A673 (cell line): ENCODE data around the gene LECT2. TPM values are rescaled to one million over a fixed set of nuclear protein-coding genes. Genes with fewer than 3 reads are reported as not detected.

Experiments used
- BruUV-seq: library from RNA; stranded (reverse); fragments of 400-500 nt; replicated peaks from 2 replicates; lab custom pipeline; 2021; lab: Mats Ljungman, UMichigan
- CTCF ChIA-PET: fragments of 300-600 bp; sonication (Branson Sonifier 250); formaldehyde crosslinking; loops from one replicate; lab custom pipeline; 2022; ENCODE audit warnings: antibody characterized with exemption; lab: Charles Lee
- POLR2A ChIA-PET: fragments of 300-600 bp; sonication (Branson Sonifier 250); formaldehyde crosslinking; loops from one replicate; lab custom pipeline; 2022; ENCODE audit warnings: antibody characterized with exemption; ENCODE audit not compliant: low non-redundant PET; lab: Charles Lee
- DNase-seq: peaks from one replicate; pipeline ENCODE4 v3.0.0-alpha.2; 2015; ENCODE audit warnings: low spot score
- H3K27ac ChIP-seq: fragments of 200-600 bp; sonication (generic); 2 replicates; pipeline ENCODE4 v1.5.1; 2016; ENCODE audit warnings: mixed run types, low read depth, mild to moderate bottlenecking, mixed read lengths, antibody characterized with exemption, low read length; ENCODE audit not compliant: poor library complexity, severe bottlenecking
- H3K27me3 ChIP-seq: fragments of 200-600 bp; sonication (generic); replicated peaks from 2 replicates; pipeline ENCODE4 v1.6.1; 2017; ENCODE audit warnings: mixed run types, low read depth, mild to moderate bottlenecking, mixed read lengths, antibody characterized with exemption, low read length; ENCODE audit not compliant: insufficient read depth, poor library complexity
- H3K36me3 ChIP-seq: fragments of 200-600 bp; sonication (generic); 2 replicates; pipeline ENCODE4 v1.6.1; 2016; ENCODE audit warnings: mixed run types, mild to moderate bottlenecking, mixed read lengths, antibody characterized with exemption, low read length; ENCODE audit not compliant: insufficient read depth, poor library complexity, severe bottlenecking
- H3K4me1 ChIP-seq: fragments of 200-600 bp; sonication (generic); 2 replicates; pipeline ENCODE4 v1.6.1; 2017; ENCODE audit warnings: mixed run types, mild to moderate bottlenecking, mixed read lengths, antibody characterized with exemption, low read length; ENCODE audit not compliant: insufficient read depth, poor library complexity, severe bottlenecking
- H3K4me3 ChIP-seq: fragments of 200-600 bp; sonication (generic); 2 replicates; pipeline ENCODE4 v1.5.1; 2016; ENCODE audit warnings: low read depth, mixed run types, mild to moderate bottlenecking, mixed read lengths, low read length; ENCODE audit not compliant: poor library complexity, severe bottlenecking
- H3K9me3 ChIP-seq: fragments of 200-600 bp; sonication (generic); 2 replicates; pipeline ENCODE4 v1.6.1; 2016; ENCODE audit warnings: mixed run types, low read depth, mild to moderate bottlenecking, mixed read lengths, antibody characterized with exemption, low read length; ENCODE audit not compliant: poor library complexity, severe bottlenecking
- CTCF ChIP-seq: fragments of 300-800, 200-600 bp; sonication (generic); conservative IDR thresholded peaks from 2 replicates; pipeline ENCODE4 v1.5.1; 2017; ENCODE audit warnings: low read depth, mild to moderate bottlenecking, antibody characterized with exemption, low read length, moderate library complexity, mixed read lengths
- EZH2 ChIP-seq: fragments of 200-600 bp; sonication (generic); IDR thresholded peaks from 2 replicates; pipeline ENCODE4 v1.6.1; 2017; ENCODE audit warnings: borderline replicate concordance, low read depth, mild to moderate bottlenecking, mixed read lengths, antibody characterized with exemption, low read length; ENCODE audit not compliant: poor library complexity, severe bottlenecking
- intact Hi-C: fragments of 100-400 bp; cut with micrococcal nuclease; formaldehyde crosslinking; loops from one replicate; pipeline ENCODE4 v1.10.0; 2022; ENCODE audit not compliant: unreplicated experiment
- total RNA-seq: library from RNA; stranded (reverse); gene quantifications from 2 replicates; pipeline ENCODE4 v1.2.3, GENCODE V29; 2021

Gene LECT2
- total RNA-seq, 1 experiment from 2014 or later, result not detected

- no peaks in the 10 kb centered on the region for H3K27me3 ChIP-seq
- no peak for DNase-seq
- no peak overlapping the region for H3K27ac ChIP-seq
- H3K9me3 ChIP-seq, result no peaks in the 10 kb centered on the region
- intact Hi-C loops, result no loop called here
- CTCF ChIA-PET, result no interaction called here
- H3K36me3 ChIP-seq, result no peaks in the 10 kb centered on the region
- BruUV-seq, result no TSS peak
- TF ChIP-seq CTCF (no peak), EZH2 (no peak)
- peaks cover 3% of the 10 kb centered on the region for H3K4me1 ChIP-seq
- H3K4me3 ChIP-seq, result no peak overlapping the region
- POLR2A ChIA-PET, result no interaction called here
Measured at GRCh38 chr5:135988546-135988945, 33.8 kb upstream of the LECT2 start.

GRCh38 chr5:135986891-135987401 is 32.2 kb upstream of the LECT2 start:
- BruUV-seq, result no TSS peak
- no peak overlapping the region for H3K27ac ChIP-seq
- no peaks in the 10 kb centered on the region for H3K27me3 ChIP-seq
- ChIA-PET POLR2A (interaction anchor here (0.7 kb wide), 1 partner anchor 145 kb away, joined by 4 read pairs; the partner anchor contains the start of gene SMAD5), CTCF (interaction anchor here (1.3 kb wide), 1 partner anchor 10 kb away, joined by 3 read pairs; no protein-coding TSS in a partner anchor)
- H3K9me3 ChIP-seq, result no peaks in the 10 kb centered on the region
- TF ChIP-seq EZH2 (no peak), CTCF (no peak)
- H3K4me3 ChIP-seq, result no peak overlapping the region
- H3K4me1 ChIP-seq, result no peaks in the 10 kb centered on the region
- intact Hi-C loops, result no loop called here
- no peaks in the 10 kb centered on the region for H3K36me3 ChIP-seq
- no peak for DNase-seq

- no peak for TF ChIP-seq CTCF
- Histone ChIP-seq H3K9me3 (no peaks in the 10 kb centered on the region), H3K4me1 (no peaks in the 10 kb centered on the region), H3K4me3 (no peak overlapping the region), H3K27me3 (no peaks in the 10 kb centered on the region), H3K27ac (no peak overlapping the region), H3K36me3 (no peaks in the 10 kb centered on the region)
- ChIA-PET CTCF (interaction anchor here (1.3 kb wide), 1 partner anchor 9 kb away, joined by 3 read pairs; no protein-coding TSS in a partner anchor), POLR2A (interaction anchor here (0.7 kb wide), 1 partner anchor 146 kb away, joined by 4 read pairs; the partner anchor contains the start of gene SMAD5)
- no peak for DNase-seq
- intact Hi-C loops, result no loop called here
- BruUV-seq, result no TSS peak
Measured at GRCh38 chr5:135986401-135986800, 31.6 kb upstream of the LECT2 start.
